Body of pancreas (tissue), 4 donors: ENCODE measurements around the gene SLC37A1.

Experiments used
- CTCF ChIP-seq, 7 experiments: fragments of 450-650 bp in 4 of 7; fragments of 200-600 bp in 3 of 7; sonication (generic) in 3 of 7; IDR thresholded peaks; one replicate each; pipeline ENCODE4 v1.5.1; 2016 to 2019; ENCODE audit warnings: antibody characterized with exemption in 7 of 7
- POLR2A ChIP-seq, 3 donors: fragments of 450-650 bp; IDR thresholded peaks; one replicate each; pipeline ENCODE4 v1.6.1; 2016; ENCODE audit warnings: antibody characterized with exemption in 3 of 3, mild to moderate bottlenecking in 2 of 3

- TF ChIP-seq POLR2A (IDR thresholded peaks at IDR 0.05) (no peak), CTCF (IDR thresholded peaks at IDR 0.05) (no peak)
Observed at GRCh38 chr21:42550817-42551216, 37.2 kb downstream of the SLC37A1 start.
